GM23338 (cell line): ENCODE measurements around the gene IFT43. TPM values are rescaled to one million over a fixed set of nuclear protein-coding genes. Genes with fewer than 3 reads are reported as not detected.

Source experiments
- ATAC-seq: fragments of 200-7000 bp; cut with Tn5 transposase; 3 replicates; pipeline ENCODE4 v1.9.1; 2020
- DNase-seq: peaks from one replicate; pipeline ENCODE4 v3.0.0-alpha.2; 2015; ENCODE audit warnings: low spot score
- H2AFZ ChIP-seq: fragments of 200-600 bp; sonication (generic); 2 replicates; pipeline ENCODE4 v1.8.0; 2016; ENCODE audit warnings: antibody characterized with exemption, mild to moderate bottlenecking, moderate library complexity
- H3F3A ChIP-seq: fragments of 200-600 bp; sonication (generic); replicated peaks from 2 replicates; pipeline ENCODE4 v1.8.0; 2017; ENCODE audit warnings: antibody characterized with exemption, mixed run types, low read depth
- H3K27ac ChIP-seq: fragments of 200-600 bp; sonication (generic); 2 replicates; pipeline ENCODE4 v1.6.1; 2016; ENCODE audit warnings: low read depth
- H3K27me3 ChIP-seq: fragments of 200-600 bp; sonication (generic); 2 replicates; pipeline ENCODE4 v1.8.0; 2016; ENCODE audit warnings: mild to moderate bottlenecking, mixed run types, moderate library complexity; ENCODE audit not compliant: insufficient read depth
- H3K36me3 ChIP-seq: fragments of 200-600 bp; sonication (generic); 2 replicates; pipeline ENCODE4 v1.8.0; 2016; ENCODE audit warnings: mild to moderate bottlenecking; ENCODE audit not compliant: insufficient read depth
- H3K4me1 ChIP-seq: fragments of 200-600 bp; sonication (generic); 2 replicates; pipeline ENCODE4 v1.8.0; 2016; ENCODE audit warnings: mild to moderate bottlenecking, moderate library complexity; ENCODE audit not compliant: insufficient read depth
- H3K4me2 ChIP-seq: fragments of 200-600 bp; sonication (generic); 2 replicates; pipeline ENCODE4 v1.7.1; 2017; ENCODE audit warnings: mixed run types
- H3K4me3 ChIP-seq: fragments of 200-600 bp; sonication (generic); 2 replicates; pipeline ENCODE4 v1.6.1; 2016; ENCODE audit warnings: mixed run types
- H3K79me2 ChIP-seq: fragments of 200-600 bp; sonication (generic); replicated peaks from 2 replicates; pipeline ENCODE4 v1.8.0; 2017; ENCODE audit warnings: mild to moderate bottlenecking; ENCODE audit not compliant: insufficient read depth
- H3K9me2 ChIP-seq: fragments of 200-600 bp; sonication (generic); 2 replicates; pipeline ENCODE4 v1.8.0; 2017; ENCODE audit not compliant: insufficient read depth
- H4K20me1 ChIP-seq: fragments of 200-600 bp; sonication (generic); replicated peaks from 2 replicates; pipeline ENCODE4 v1.8.0; 2017; ENCODE audit warnings: mild to moderate bottlenecking; ENCODE audit not compliant: insufficient read depth
- H3K27ac Mint-ChIP-seq: 2 replicates; pipeline ENCODE4 v1.8.0; 2020; ENCODE audit warnings: inconsistent platforms, mild to moderate bottlenecking, moderate library complexity, mixed read lengths
- H3K27me3 Mint-ChIP-seq: 3 replicates; pipeline ENCODE4 v1.8.0; 2022; ENCODE audit warnings: low read depth, mild to moderate bottlenecking, moderate library complexity, mixed read lengths, inconsistent platforms; ENCODE audit not compliant: insufficient read depth, poor library complexity
- H3K36me3 Mint-ChIP-seq: 3 replicates; pipeline ENCODE4 v1.8.0; 2021; ENCODE audit warnings: low read depth, mild to moderate bottlenecking, inconsistent platforms, moderate library complexity, mixed read lengths
- H3K4me1 Mint-ChIP-seq: 3 replicates; pipeline ENCODE4 v1.8.0; 2020; ENCODE audit warnings: mild to moderate bottlenecking, inconsistent platforms, mixed read lengths
- H3K4me3 Mint-ChIP-seq: 3 replicates; pipeline ENCODE4 v1.8.0; 2021; ENCODE audit warnings: moderate library complexity, mild to moderate bottlenecking, inconsistent platforms, mixed read lengths
- H3K9me3 Mint-ChIP-seq: 3 replicates; pipeline ENCODE4 v1.8.0; 2020; ENCODE audit warnings: moderate library complexity, mild to moderate bottlenecking, inconsistent platforms, mixed read lengths
- CREB1 ChIP-seq: fragments of 250-450 bp; sonication (Bioruptor Pico); IDR thresholded peaks from 2 replicates; pipeline ENCODE4 v1.5.0; 2020; ENCODE audit warnings: low read depth, mild to moderate bottlenecking, moderate library complexity
- CTCF ChIP-seq, 2 experiments: fragments of 200-600 bp in 1 of 2; sonication (generic) in 1 of 2; conservative IDR thresholded peaks; 2 replicates each; pipeline versions ENCODE4 v1.5.1 to v1.6.1; 2016 to 2017; ENCODE audit warnings: antibody characterized with exemption in 2 of 2, low read depth in 2 of 2, mild to moderate bottlenecking in 2 of 2, moderate library complexity in 1 of 2
- ETS1 ChIP-seq: IDR thresholded peaks from 2 replicates; pipeline ENCODE4 v1.6.1; 2016; ENCODE audit warnings: antibody characterized with exemption
- EZH2 ChIP-seq: fragments of 200-600 bp; sonication (generic); IDR thresholded peaks from one replicate; pipeline ENCODE4 v1.8.0; 2017; ENCODE audit warnings: antibody characterized with exemption, mild to moderate bottlenecking, low read depth; ENCODE audit not compliant: unreplicated experiment
- EZH2phosphoT487 ChIP-seq: fragments of 200-600 bp; sonication (generic); IDR thresholded peaks from one replicate; pipeline ENCODE4 v1.8.1; 2018; ENCODE audit warnings: antibody characterized with exemption; ENCODE audit not compliant: unreplicated experiment
- JUNB ChIP-seq: IDR thresholded peaks from one replicate; pipeline ENCODE4 v1.6.1; 2016; ENCODE audit warnings: antibody characterized with exemption; ENCODE audit not compliant: unreplicated experiment
- NANOG ChIP-seq: IDR thresholded peaks from 2 replicates; pipeline ENCODE4 v1.6.1; 2016; ENCODE audit warnings: antibody characterized with exemption, borderline replicate concordance
- POLR2AphosphoS5 ChIP-seq: IDR thresholded peaks from 2 replicates; pipeline ENCODE4 v1.6.1; 2016; ENCODE audit warnings: antibody characterized with exemption, low read depth
- REST ChIP-seq: IDR thresholded peaks from one replicate; pipeline ENCODE4 v1.6.1; 2018; ENCODE audit warnings: antibody characterized with exemption; ENCODE audit not compliant: unreplicated experiment
- STAT1 ChIP-seq: IDR thresholded peaks from one replicate; pipeline ENCODE4 v1.6.1; 2016; ENCODE audit warnings: antibody characterized with exemption; ENCODE audit not compliant: unreplicated experiment
- ZNF114 ChIP-seq: fragments of 250-450 bp; sonication (Bioruptor Pico); IDR thresholded peaks from 2 replicates; pipeline ENCODE4 v1.5.0; 2020; ENCODE audit warnings: mild to moderate bottlenecking, moderate library complexity
- ZNF331 ChIP-seq: fragments of 250-450 bp; sonication (Bioruptor Pico); IDR thresholded peaks from 2 replicates; pipeline ENCODE4 v1.5.0; 2020; ENCODE audit warnings: low read depth, mild to moderate bottlenecking, moderate library complexity
- ZNF462 ChIP-seq: fragments of 250-450 bp; sonication (Bioruptor Pico); IDR thresholded peaks from 2 replicates; pipeline ENCODE4 v1.5.0; 2020; ENCODE audit warnings: mild to moderate bottlenecking, moderate library complexity
- polyA plus RNA-seq: library from polyadenylated mRNA; unstranded; fragments of >200 nt; fragmentation: Nextera tagmentation; extraction: Ambion mirVana; gene quantifications from 2 replicates; pipeline ENCODE4 v1.2.1, GENCODE V29; 2016
- total RNA-seq: library from RNA; depleted of rRNA; stranded (reverse); fragments of >200 nt; shearing (Covaris generic); gene quantifications from 2 replicates; pipeline ENCODE4 v1.2.3, GENCODE V29; 2014

IFT43 gene
- total and polyA plus RNA-seq, 2 experiments from 2014 or later = 21.5 to 43.1 TPM

- Histone ChIP-seq H3K4me2 (no peak overlapping the region), H3K36me3 (no peaks in the 10 kb centered on the region), H3K4me1 (peaks cover 32% of the 10 kb centered on the region), H3K4me3 (no peak overlapping the region), H3K27ac (no peak overlapping the region), H3K9me2 (no peaks in the 10 kb centered on the region), H2AFZ (no peak overlapping the region), H3F3A (0 out of 2 replicates have a peak, but pooled peaks cover 2% of the 10 kb centered on the region), H4K20me1 (no peaks in the 10 kb centered on the region; the same call in 1 of the 2 replicates), H3K79me2 (no peaks in the 10 kb centered on the region), H3K27me3 (peaks cover 37% of the 10 kb centered on the region)
- Mint-ChIP-seq H3K4me3 (no peak overlapping the region), H3K9me3 (no peaks in the 10 kb centered on the region; the same call in 2 of the 3 replicates), H3K4me1 (peaks cover 38% of the 10 kb centered on the region), H3K27ac (no peak overlapping the region), H3K36me3 (no peaks in the 10 kb centered on the region), H3K27me3 (peaks cover 25% of the 10 kb centered on the region)
- no peak for TF ChIP-seq CREB1
- no peak for TF ChIP-seq EZH2
- TF ChIP-seq JUNB = no peak
- no peak for TF ChIP-seq STAT1
- TF ChIP-seq ETS1 = no peak
- no peak for TF ChIP-seq ZNF331 (CRISPR knock-in tag)
- no peak for TF ChIP-seq CTCF (conservative IDR thresholded peaks at IDR 0.05; ENCODE audit: low read depth in 2 of 2)
- TF ChIP-seq NANOG = no peak
- no peak for TF ChIP-seq ZNF462 (CRISPR knock-in tag)
- TF ChIP-seq POLR2AphosphoS5 = no peak
- no peak for TF ChIP-seq ZNF114 (CRISPR knock-in tag)
- no peak for TF ChIP-seq REST
- TF ChIP-seq EZH2phosphoT487 = no peak
- no peak for DNase-seq
- no peak for ATAC-seq
These were observed 5.7 kb upstream of the IFT43 start for GRCh38 chr14:75979648-75980565.
